Erythroblast (primary cell): ENCODE measurements around the gene GDI2.
"Not testable (repeated sequence)": the region's sequence is repeated elsewhere in the genome, so short reads cannot be mapped to it uniquely, and the experiment has no call there.

Experiments
- DNase-seq, 2 experiments: peaks; one replicate each; lab custom pipeline; 2025; lab: John Stamatoyannopoulos, UW
- GATA1 ChIP-seq: IDR thresholded peaks from 2 replicates; pipeline ENCODE4 v1.6.1; 2011; ENCODE audit warnings: low read depth, mild to moderate bottlenecking, control low read depth, low read length, moderate library complexity
- POLR2A ChIP-seq: IDR thresholded peaks from 2 replicates; pipeline ENCODE4 v1.6.1; 2011; ENCODE audit warnings: mild to moderate bottlenecking, low read length

Gene GDI2

DNA sequence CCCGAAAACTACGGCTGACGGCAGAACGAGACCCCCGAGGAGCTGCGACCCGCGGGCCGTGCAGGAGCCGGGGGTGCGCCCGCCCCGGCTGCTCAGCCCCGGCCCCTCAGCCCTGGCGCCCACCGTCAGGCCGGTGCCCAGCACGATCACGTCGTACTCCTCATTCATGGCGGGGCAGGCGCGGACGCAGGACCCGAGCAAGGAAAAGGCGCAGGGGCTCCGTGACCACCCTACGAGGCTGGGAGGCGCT, 218 bp downstream of the GDI2 start:
- DNase-seq, result no peak
- TF ChIP-seq GATA1 (no peak), POLR2A (no peak)

DNA sequence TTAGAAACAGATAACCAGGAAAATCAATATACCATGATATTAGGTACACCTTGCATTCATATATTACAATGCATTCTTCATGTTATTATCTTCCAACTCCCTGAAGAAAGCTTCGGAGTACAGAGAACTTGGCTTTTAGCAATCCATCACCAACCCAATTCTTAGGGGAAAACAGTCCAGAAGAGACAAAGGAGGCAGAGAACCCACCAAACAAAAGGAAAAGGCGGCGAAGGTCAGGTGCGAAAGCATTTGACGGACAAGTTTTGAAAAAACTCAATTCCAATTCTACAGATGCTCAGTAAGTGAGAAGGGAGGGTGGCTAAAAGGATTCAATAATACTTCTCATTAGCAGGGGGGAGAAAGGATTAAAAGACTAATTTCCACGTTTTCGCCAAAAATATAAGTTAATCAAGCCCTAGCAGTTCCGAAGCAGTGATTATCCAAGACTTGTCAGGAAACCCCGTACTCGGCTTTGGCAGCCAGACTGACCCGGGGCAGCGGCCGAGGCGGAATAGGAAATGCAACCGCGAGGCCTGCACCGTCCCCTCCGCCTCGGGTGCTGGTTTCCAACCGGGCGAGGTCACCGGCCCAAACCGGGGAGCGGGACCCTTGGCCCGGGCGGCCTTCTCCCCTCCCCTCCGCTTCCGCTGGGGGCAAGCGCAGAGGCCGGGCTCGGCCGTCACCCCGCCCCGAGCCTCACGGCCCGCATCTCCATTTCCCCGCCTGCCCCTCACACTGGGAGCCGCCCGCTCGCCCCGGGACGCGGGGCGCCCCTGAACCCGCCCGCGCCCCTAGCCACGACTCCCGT, 747 bp downstream of the GDI2 start:
- TF ChIP-seq GATA1 (no peak), POLR2A (no peak)
- peak; percentile 71 to 81 for DNase-seq

DNA sequence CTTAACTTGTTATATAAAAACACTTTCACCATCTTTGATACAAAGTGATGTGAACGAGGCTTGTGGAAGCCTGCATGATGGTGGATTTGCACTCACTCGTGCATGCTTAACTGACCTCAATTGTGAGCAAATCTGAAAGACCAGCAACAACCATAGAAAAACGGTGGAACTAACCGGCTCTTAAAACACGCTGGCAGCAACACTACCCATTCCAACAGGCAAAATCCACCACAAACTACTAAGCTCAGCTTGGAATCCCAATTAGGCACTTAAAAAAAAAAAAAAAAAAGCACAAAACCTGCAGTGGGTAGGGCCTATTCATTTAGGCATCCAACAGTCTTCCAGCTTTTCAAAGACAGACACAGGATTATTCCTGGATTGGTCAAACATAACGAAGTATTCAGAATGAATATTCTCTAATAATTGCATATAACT, 1.8 kb downstream of the GDI2 start:
- no peak for TF ChIP-seq POLR2A
- TF ChIP-seq GATA1, result no peak

DNA sequence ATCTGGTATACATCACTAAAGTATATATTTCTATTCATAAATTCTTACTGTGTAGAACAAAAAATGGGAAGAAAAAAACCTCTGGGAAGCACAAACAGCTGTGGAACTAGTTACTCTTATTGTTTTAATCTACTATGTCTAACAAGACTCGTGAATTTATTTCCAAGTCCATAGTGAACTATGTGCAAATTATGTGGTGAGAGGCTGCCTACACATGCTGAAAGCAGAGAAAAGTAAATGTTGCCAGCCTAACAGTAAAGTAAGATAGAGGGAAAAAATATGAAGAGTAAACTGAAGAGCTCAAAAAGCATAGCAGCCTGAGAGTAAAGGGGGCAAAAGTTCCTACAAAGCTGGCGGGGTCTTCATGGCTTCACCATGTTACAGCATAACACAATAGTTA, 3.0 kb downstream of the GDI2 start:
- DNase-seq, result no peak

More for the DNA sequence above, 1.8 kb downstream of the GDI2 start:
- DNase-seq, result no peak

DNA sequence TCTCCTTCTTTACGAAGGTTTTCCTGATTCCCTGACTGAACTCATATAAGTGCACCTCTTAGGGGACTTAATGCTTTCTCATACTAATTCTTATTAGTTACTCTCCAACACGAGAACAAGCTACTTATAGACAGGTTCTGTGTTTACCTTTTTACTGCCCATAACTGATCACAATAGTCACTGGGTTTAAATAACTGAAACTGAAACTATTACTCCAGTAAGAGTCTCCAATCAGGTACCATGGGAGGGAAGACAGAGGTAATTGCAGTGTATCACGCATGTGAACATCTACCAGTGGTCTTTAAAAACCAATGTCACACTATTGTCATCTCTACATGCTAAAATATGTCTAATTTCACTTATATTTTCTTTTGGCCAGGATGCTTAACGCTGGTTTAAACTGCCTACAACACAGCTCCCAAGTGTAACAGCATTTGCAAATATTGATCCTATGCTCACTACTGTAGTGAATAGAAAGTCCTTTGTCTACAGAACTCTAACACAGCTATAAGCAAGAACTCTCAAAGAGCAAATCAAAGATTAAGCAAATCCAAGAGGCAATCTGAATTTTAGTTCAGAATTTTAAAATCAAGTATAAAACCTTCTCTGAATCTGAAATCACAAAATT, 3.6 kb downstream of the GDI2 start:
- peak in 1 of 2 experiments; percentile 9 for DNase-seq
- TF ChIP-seq POLR2A (no peak), GATA1 (no peak)

More for the DNA sequence above, 3.0 kb downstream of the GDI2 start:
- TF ChIP-seq POLR2A (no peak), GATA1 (no peak)

DNA sequence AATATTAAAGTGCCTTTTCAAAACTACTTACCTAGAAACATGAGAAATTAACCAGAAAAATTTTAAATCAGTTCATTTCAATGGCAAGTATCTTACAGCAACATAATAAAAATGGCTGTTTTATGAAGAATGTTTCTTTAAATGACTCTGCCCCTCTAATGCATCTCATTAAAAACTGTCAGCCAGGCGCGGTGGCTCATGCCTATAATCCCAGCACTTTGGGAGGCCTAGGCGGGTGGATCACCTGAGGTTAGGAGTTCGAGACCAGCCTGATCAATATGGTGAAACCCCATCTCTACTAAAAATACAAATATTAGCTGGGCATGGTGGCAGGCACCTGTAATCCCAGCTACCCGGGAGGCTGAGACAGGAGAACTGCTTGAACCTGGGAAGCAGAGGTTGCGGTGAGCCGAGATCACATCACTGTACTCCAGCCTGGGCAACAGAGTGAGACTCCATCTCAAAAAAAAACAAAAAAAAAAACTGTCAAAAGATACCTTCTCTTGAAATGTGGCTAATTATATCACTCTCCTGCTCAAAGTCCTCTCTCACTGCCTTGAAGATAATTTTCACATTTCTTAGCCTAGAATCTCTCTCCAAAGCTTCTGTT, 4.3 kb downstream of the GDI2 start:
- not testable (repeated sequence) for DNase-seq

DNA sequence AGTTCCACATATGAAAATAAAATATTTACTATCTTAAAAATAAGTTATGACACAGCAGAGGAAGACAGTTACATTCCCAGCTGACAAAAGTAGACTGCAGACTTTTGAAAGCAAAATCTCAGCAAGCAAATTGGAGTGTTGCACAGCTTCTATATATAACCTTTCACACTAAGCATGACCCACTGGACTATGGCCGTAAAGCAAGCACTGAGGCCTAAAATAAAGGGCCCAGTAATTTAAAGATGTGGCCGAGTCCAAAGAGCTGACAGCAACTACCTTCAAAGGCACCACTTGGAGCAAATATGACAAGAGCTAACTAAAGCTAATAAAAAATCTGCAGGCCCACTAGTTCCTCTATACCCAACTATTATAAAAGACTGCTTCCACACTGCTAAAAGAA, 6.5 kb downstream of the GDI2 start:
- no peak for DNase-seq
- TF ChIP-seq GATA1 (no peak), POLR2A (no peak)

DNA sequence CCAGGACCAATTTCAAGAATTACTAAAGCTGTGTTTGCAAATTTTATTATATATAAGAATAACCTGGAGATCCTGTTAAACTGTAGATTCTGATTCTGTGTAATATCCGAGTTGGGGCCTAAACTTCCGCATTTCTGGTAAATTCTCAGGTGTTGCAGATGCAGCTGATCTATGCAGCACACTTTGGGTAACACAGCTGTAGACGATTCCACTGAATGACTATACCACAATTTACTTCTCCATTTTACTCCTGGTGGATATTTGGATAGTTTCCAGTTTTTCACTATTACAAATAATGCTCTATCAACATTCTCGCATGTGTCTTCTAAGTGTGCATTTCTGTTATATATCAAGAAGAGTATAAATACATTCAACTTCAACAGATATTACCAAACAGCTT, 7.5 kb downstream of the GDI2 start:
- no peak for DNase-seq
- TF ChIP-seq GATA1 (no peak), POLR2A (no peak)

DNA sequence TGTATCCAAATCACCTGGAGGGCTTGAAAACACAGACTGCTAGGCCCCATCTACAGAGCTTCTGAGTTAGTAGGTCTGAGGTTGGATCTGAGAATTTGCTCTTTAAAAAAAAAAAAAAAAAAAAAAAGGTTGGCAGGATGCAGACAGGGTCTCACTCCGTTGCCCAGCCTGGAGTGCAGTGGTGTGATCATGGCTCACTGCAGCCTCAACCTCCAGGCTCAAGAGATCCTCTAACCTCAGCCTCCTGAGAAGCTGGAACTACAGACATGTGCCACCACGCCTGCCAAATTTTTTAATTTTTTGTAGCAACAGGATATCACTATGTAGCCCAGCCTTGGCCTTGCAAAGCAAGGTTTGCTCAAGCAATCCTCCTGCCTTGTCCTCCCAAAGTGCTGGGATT, 8.0 kb downstream of the GDI2 start:
- no peak for DNase-seq
- no peak for TF ChIP-seq GATA1
- no peak for TF ChIP-seq POLR2A

DNA sequence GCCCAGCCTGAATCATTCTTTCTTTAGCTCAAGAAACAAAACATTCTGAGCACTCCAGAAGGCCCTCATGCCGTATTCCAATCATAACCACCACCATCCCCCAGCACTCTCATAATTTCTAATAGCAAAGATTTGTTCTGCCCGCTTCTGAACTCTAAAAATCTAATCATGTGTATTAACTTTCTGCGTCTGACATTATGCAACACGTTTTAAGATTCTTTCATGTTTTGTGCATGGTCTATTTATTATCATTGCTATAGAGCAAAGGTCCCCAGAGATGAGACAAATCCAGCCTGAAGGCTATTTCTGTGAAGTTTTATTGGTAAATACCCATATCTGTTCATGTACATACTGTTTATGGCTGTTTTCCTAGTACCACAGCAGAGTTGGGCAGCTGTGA, 8.8 kb downstream of the GDI2 start:
- DNase-seq, result no peak
- TF ChIP-seq POLR2A (peak; percentile 4), GATA1 (no peak)

DNA sequence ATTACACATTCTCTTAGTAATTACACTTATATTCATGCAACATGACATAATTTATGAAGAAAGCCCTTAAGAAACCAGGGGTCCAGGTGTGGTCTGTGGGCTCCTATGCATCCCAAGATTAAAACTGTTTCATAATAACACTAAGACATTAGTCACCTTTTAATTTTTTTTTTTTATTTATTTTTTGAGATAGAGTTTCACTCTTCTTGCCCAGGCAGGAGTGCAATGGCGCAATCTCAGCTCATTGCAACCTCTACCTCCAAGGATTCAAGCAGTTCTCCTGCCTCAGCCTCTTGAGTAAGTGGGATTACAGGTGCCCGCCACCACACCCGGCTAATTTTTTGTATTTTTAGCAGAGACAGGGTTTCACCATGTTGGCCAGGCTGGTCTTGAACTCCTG, 12.5 kb downstream of the GDI2 start:
- DNase-seq, result no peak
- TF ChIP-seq POLR2A (no peak), GATA1 (no peak)

DNA sequence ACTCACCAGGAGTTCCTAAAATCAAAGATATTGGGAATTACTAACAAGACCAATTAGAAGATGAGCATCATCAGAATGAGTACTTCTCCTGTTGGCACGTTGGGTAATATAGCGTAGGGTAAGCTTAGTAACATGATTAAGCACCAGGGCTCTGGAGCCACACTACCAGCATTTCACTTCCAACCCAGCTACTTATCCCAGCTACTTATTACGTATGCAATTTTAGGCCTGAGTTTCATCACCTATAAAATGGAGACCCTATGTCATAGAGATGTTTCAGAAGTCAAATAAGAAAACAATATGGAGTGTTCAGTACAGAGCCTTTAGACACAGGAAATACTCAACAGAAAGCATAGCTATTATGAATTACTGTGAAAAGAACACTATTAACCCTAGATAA, 19.0 kb downstream of the GDI2 start:
- DNase-seq, result no peak
- no peak for TF ChIP-seq POLR2A
- TF ChIP-seq GATA1, result no peak

DNA sequence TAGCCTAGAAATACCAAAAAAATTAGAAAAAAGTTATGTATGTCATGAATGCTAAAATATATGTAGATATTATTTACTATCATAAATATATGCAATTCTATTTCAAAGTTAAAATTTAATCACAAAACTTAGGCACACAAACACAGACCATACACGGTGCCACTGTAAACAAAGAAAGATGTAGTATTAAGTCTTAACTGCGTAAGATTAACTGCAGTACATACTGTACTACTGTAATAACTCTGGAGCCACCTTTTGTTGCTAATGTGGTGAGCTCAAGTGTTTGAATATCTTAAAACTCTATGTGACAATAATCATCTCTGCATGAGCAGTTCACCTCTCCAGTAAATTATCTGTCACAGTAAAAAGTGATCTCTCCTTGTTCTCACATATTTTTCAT, 23.6 kb downstream of the GDI2 start:
- no peak for DNase-seq
- TF ChIP-seq GATA1 (no peak), POLR2A (no peak)

DNA sequence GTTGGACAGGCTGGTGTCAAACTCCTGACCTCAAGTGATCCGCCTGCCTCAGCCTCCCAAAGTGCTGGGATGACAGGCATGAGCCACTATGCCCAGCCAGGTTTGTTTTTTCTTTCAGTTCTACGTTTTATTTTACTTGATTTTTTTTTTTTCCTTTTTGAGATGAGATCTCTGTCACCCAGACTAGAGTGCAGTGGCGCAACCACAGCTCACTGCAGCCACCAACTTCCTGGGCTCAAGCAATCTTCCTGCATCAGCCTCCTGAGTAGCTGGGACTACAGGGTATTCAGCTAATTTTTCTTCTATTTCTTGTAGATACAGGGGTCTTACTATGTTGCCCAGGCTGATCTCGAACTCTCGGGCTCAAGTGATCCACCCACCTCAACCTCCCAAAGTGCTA, 24.3 kb downstream of the GDI2 start:
- TF ChIP-seq POLR2A (no peak), GATA1 (no peak)
- no peak for DNase-seq

DNA sequence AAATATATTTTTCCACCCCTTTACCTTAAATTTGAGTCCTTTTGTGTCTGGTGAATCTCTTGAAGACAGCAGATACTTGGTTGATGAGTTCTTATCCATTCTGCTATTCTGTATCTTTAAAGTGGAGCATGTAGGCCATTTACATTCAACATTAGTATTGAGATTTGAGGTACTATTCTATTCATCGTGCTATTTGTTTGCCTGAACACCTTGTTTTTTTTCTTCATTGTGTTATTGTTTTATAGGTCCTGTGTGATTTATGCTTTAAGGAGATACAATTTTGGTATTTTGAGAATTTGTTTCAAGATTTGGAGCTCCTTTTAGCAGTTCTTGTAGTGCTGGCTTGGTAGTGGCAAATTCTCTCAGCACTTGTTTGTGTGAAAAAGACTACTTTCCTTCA, 29.9 kb downstream of the GDI2 start:
- no peak for DNase-seq
- TF ChIP-seq GATA1 (no peak), POLR2A (no peak)
